Mucosa of descending colon (tissue), 3 donors: Measurements from ENCODE around the gene THEM5. TPM values are rescaled to one million over a fixed set of nuclear protein-coding genes. Genes with fewer than 3 reads are reported as not detected.

Experiments
- ATAC-seq: fragments of 200-7000 bp; cut with Tn5 transposase; one replicate; pipeline ENCODE4 v1.9.1; 2020; ENCODE audit warnings: mild to moderate bottlenecking, moderate library complexity
- DNase-seq, 3 donors: peaks; one replicate each; pipeline ENCODE4 v3.0.0-alpha.2; 2020
- H3K36me3 ChIP-seq: fragments of 200-600 bp; one replicate; pipeline ENCODE4 v1.8.0; 2021; ENCODE audit warnings: low read depth, mild to moderate bottlenecking
- H3K4me1 ChIP-seq: fragments of 200-600 bp; one replicate; pipeline ENCODE4 v1.8.0; 2021; ENCODE audit warnings: low read depth, mild to moderate bottlenecking
- H3K4me3 ChIP-seq: fragments of 200-600 bp; one replicate; pipeline ENCODE4 v1.8.0; 2021; ENCODE audit warnings: mild to moderate bottlenecking
- H3K9me3 ChIP-seq: fragments of 200-600 bp; one replicate; pipeline ENCODE4 v1.8.0; 2021; ENCODE audit warnings: mild to moderate bottlenecking
- intact Hi-C, 2 donors: fragments of 100-400 bp; cut with DNase I in 1 of 2; cut with micrococcal nuclease in 1 of 2; formaldehyde crosslinking; loops; one replicate each; pipeline versions ENCODE4 v1.11.0 to v1.11.1; 2022; cut with DNase I, micrococcal nuclease
- total RNA-seq, 3 donors: library from RNA; stranded (reverse); fragmentation: NEBNext Ultra II Directional in 2 of 3; extraction: Animal tissue kit (Norgen Biotek cat#: 25700) in 2 of 3; gene quantifications; one replicate each; pipeline versions ENCODE4 v1.2.1 to v1.2.4, GENCODE V29; 2021 to 2023
- TF ChIP-seq, protein P1 (sequence below): fragments of 200-600 bp; IDR thresholded peaks from one replicate; pipeline ENCODE4 v1.8.0; 2022; ENCODE audit warnings: antibody characterized with exemption, mild to moderate bottlenecking
- donor health status: DM: no; HTN: no; CAD: no; lungs with moderate emphysema.
- donor health status: DM: no; HTN: no; CAD: no.
- donor health status: DM: no; HTN: yes; CAD: no.

Gene THEM5
- total RNA-seq, 3 donors from 2014 or later, result not detected

DNA sequence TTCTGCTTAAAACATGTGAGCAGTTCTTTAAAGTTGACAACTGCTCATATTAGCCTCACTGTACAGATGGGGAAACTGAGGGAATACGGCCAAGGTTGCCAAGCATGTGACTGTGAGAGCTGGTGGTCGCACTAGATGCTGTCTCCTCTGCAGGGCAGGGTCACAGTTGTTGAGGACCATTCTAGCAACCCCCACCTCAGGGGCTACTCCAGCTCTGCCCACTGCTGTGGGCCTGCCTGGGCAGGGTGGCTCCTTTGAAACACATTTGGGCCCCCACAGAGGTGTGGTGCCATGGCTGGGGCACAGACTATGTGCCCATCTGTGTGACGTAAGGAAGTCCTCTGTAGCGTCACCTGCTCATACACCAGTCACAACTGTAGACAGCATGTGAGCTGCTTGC lies 779 bp downstream of the THEM5 start:
- TF ChIP-seq, protein P1, sequence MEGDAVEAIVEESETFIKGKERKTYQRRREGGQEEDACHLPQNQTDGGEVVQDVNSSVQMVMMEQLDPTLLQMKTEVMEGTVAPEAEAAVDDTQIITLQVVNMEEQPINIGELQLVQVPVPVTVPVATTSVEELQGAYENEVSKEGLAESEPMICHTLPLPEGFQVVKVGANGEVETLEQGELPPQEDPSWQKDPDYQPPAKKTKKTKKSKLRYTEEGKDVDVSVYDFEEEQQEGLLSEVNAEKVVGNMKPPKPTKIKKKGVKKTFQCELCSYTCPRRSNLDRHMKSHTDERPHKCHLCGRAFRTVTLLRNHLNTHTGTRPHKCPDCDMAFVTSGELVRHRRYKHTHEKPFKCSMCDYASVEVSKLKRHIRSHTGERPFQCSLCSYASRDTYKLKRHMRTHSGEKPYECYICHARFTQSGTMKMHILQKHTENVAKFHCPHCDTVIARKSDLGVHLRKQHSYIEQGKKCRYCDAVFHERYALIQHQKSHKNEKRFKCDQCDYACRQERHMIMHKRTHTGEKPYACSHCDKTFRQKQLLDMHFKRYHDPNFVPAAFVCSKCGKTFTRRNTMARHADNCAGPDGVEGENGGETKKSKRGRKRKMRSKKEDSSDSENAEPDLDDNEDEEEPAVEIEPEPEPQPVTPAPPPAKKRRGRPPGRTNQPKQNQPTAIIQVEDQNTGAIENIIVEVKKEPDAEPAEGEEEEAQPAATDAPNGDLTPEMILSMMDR, result no peak
- ATAC-seq (peak; percentile 13), DNase-seq (no peak)
- Histone ChIP-seq H3K4me3 (no peak overlapping the region), H3K36me3 (no peaks in the 10 kb centered on the region), H3K4me1 (no peaks in the 10 kb centered on the region), H3K9me3 (no peaks in the 10 kb centered on the region)
- intact Hi-C loops, result no loop called here

DNA sequence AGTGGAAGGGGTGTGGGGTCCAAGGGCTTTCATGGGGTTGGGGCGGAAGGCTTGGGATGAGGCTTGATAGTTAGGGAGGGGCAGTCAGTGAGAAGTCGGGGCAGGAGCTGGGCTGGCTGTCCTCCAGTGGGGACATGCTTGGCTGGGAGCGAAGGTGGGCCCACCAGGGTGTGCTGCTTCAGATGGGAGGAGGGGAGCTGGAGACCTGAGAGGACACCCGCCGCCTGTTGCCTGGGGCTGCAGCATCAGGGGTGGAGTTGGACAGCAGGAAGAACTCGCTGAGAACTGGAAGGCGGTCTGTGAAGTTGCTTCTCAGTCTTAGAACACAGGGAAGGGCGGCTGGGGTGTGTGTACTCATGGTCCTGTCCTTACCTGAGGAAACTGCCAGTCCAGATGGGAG lies 1.6 kb downstream of the THEM5 start:
- Histone ChIP-seq H3K9me3 (no peaks in the 10 kb centered on the region), H3K4me1 (no peaks in the 10 kb centered on the region), H3K4me3 (no peak overlapping the region), H3K36me3 (no peaks in the 10 kb centered on the region)
- intact Hi-C loops, result no loop called here
- TF ChIP-seq, protein P1, result no peak
- no peak for ATAC-seq
- no peak for DNase-seq

DNA sequence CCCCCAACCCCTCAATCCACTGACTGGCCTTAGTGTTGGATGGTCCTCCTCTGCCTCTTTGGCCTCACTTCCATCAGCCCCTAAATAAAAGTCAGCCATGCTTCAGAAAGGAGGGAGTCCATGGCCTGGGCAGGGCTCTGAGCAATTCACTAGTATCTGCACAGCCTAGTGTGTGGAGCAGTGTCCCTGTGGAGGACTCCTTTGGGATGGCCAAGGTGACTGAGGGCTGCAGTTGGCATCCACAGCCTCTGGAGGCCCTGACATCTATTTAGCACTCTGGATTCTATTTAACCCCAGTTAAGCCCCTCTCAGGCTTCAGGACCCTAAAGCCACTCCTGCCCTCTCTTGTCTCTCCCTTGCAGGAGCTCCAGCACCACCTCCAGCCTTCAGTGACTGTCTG lies 3.6 kb downstream of the THEM5 start:
- H3K4me3 ChIP-seq, result no peak overlapping the region
- no peaks in the 10 kb centered on the region for H3K4me1 ChIP-seq
- DNase-seq (no peak), ATAC-seq (no peak)
- no peaks in the 10 kb centered on the region for H3K36me3 ChIP-seq
- TF ChIP-seq, protein P1, result no peak
- intact Hi-C loops, result no loop called here
- no peaks in the 10 kb centered on the region for H3K9me3 ChIP-seq

GRCh38 chr1:151849126-151849525 lies 4.4 kb downstream of the THEM5 start:
- TF ChIP-seq, protein P1, result no peak
- Histone ChIP-seq H3K4me1 (no peaks in the 10 kb centered on the region), H3K4me3 (no peak overlapping the region), H3K9me3 (no peaks in the 10 kb centered on the region), H3K36me3 (no peaks in the 10 kb centered on the region)
- no peak for DNase-seq
- intact Hi-C loops, result no loop called here
- no peak for ATAC-seq

DNA sequence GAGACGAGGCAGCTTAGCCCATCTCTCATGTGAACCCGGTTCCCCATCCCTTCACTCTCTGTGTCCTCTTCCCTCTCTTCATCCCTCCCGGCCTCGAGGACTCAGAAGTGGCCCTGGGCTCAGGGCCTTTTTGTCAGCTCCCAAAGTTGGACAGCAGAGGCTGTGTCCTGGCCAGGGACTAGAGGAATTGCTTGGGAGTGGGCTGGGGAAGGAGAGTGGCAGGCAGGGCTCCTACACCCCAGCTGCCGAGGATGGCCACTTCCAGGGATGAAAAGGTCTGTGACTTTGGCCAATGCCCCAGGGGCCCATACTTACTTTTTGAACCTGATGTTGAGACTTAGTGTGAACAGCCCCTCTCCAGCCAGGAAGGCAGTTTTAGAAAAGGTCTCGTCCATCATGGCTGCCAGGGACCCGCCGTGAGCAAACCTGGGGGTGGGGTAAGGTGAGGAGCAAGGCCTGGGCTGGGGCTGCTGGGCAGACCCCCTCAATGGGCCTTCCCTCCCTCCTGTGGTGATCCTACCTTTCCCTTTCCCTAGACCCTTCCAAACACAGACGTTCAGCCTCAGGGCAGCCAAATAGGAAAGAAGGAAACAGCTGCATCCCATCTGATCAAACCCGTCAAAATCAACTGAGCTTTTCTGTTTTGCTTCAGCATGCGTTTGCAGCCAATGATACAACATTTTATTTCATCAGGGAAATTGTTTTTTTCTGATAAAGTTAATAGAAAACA lies 5.5 kb downstream of the THEM5 start:
- Histone ChIP-seq H3K9me3 (no peaks in the 10 kb centered on the region), H3K4me3 (no peak overlapping the region), H3K36me3 (no peaks in the 10 kb centered on the region), H3K4me1 (no peaks in the 10 kb centered on the region)
- ATAC-seq (no peak), DNase-seq (no peak)
- intact Hi-C loops, result no loop called here
- TF ChIP-seq, protein P1, result no peak
